ENCODE results near the gene AP2S1. TPM values are rescaled to one million over a fixed set of nuclear protein-coding genes. Genes with fewer than 3 reads are reported as not detected.

Gene AP2S1
- total and polyA plus RNA-seq, 2 donors (not counting 3 experiments of a cell fraction or from before 2014, with no cell fraction given) = 313 to 376 TPM

GRCh38 chr19:46788968-46789338 is 61.7 kb downstream of the AP2S1 start:
- Histone ChIP-seq H3K9me1 (replicated peaks; ENCODE audit: control insufficient read depth, extremely low read depth, insufficient read depth, low read length) (no peaks in the 10 kb centered on the region), H3K9me3 (replicated peaks; ENCODE audit: control insufficient read depth, insufficient read depth, low read length) (no peaks in the 10 kb centered on the region), H3K4me1 (ENCODE audit: control insufficient read depth, extremely low read depth, insufficient read depth, low read length) (peaks cover 28% of the 10 kb centered on the region), H3K4me3 (replicated peaks in 1 of 3; ENCODE audit: insufficient read depth in 1 of 3, low read depth in 1 of 3, low read length in 3 of 3) (no peak overlapping the region), H3K27ac (ENCODE audit: insufficient read depth, low read depth, low read length) (no peak overlapping the region), H2AFZ (ENCODE audit: low read depth, low read length) (peak overlapping the region; percentile 23), H3K9ac (replicated peaks; ENCODE audit: extremely low read depth, insufficient read depth, low read length) (no peak overlapping the region), H4K20me1 (replicated peaks; ENCODE audit: control insufficient read depth, extremely low read depth, insufficient read depth, low read length) (no peaks in the 10 kb centered on the region), H3K4me2 (ENCODE audit: insufficient read depth, low read length) (no peak overlapping the region), H3K36me3 (ENCODE audit: control insufficient read depth in 2 of 2, extremely low read depth in 1 of 2, insufficient read depth in 2 of 2, low read length in 2 of 2) (no peaks in the 10 kb centered on the region), H3K79me2 (ENCODE audit: control insufficient read depth, insufficient read depth, low read length) (peaks cover 44% of the 10 kb centered on the region), H3K27me3 (ENCODE audit: control insufficient read depth in 2 of 2, insufficient read depth in 2 of 2, low read length in 2 of 2) (no peaks in the 10 kb centered on the region)
- TF ChIP-seq GATA2 (IDR thresholded peaks at IDR 0.05; ENCODE audit: insufficient read depth, insufficient read length, low read depth, low read length) = no peak
- TF ChIP-seq POLR2A (IDR thresholded peaks at IDR 0.05; ENCODE audit: low read depth, low read length) = no peak
- no peak for TF ChIP-seq FOS (IDR thresholded peaks at IDR 0.05; ENCODE audit: borderline replicate concordance, insufficient read depth, low read length)
- no peak for TF ChIP-seq POLR2AphosphoS5 (IDR thresholded peaks at IDR 0.05; ENCODE audit: insufficient read depth, low read depth, low read length)
- no peak for TF ChIP-seq MAX (IDR thresholded peaks at IDR 0.05; ENCODE audit: insufficient read depth, insufficient read length)
- TF ChIP-seq MYC (IDR thresholded peaks at IDR 0.05; ENCODE audit: low read depth, low read length) = no peak
- no peak for TF ChIP-seq JUN (IDR thresholded peaks at IDR 0.05; ENCODE audit: borderline replicate concordance, insufficient read depth, insufficient read length, low read depth)
- no peak for TF ChIP-seq EZH2 (IDR thresholded peaks at IDR 0.05; ENCODE audit: borderline replicate concordance, low read depth, low read length, severe bottlenecking)
- TF ChIP-seq CTCF (IDR thresholded peaks at IDR 0.05; ENCODE audit: extremely low read depth in 1 of 2, insufficient read depth in 1 of 2, low read depth in 1 of 2, low read length in 2 of 2) = no peak
- intact Hi-C loops (cut with micrococcal nuclease) (loop anchor here (1.0 to 5.0 kb wide), 2 partner anchors 61 to 468 kb away; partner anchors contain the start of genes AP2S1 and CCDC9), dilution Hi-C loops (cut with MboI; ENCODE audit: extremely low pct_ligation_motif_present, low sequenced_read_pairs) (no loop called here)
- CTCF ChIA-PET = interaction anchor here (0.8 to 6.7 kb wide), 6 partner anchors 11 to 52 kb away, joined by 3 to 63 read pairs (median 4); no protein-coding TSS in a partner anchor
- no TSS peak for BruUV-seq (replicated peaks)
- POLR2A ChIA-PET = interaction anchor here (0.6 to 2.5 kb wide), 11 partner anchors 7 to 187 kb away, joined by 3 to 24 read pairs (median 4); partner anchors contain the start of genes AP2S1 and DACT3
- DNase-seq (ENCODE audit: low read depth, low spot score) = no peak
- no peak for FAIRE-seq

Measured in endothelial cell of umbilical vein (primary cell).